Prostate gland (tissue), 2 donors: ENCODE results near the gene VPS45. TPM values are rescaled to one million over a fixed set of nuclear protein-coding genes. Genes with fewer than 3 reads are reported as not detected.
"Not testable (repeated sequence)": the region's sequence is repeated elsewhere in the genome, so short reads cannot be mapped to it uniquely, and the experiment has no call there.

Experiments used
- DNase-seq: peaks from one replicate; pipeline ENCODE4 v3.0.0-alpha.2; 2019; ENCODE audit warnings: low spot score
- H3K27ac ChIP-seq, 2 donors: fragments of 200-600 bp; sonication (generic); 2 replicates each; pipeline ENCODE4 v1.5.1; 2017 to 2019
- H3K27me3 ChIP-seq: fragments of 200-600 bp; sonication (generic); replicated peaks from 2 replicates; pipeline ENCODE4 v1.5.1; 2019; ENCODE audit not compliant: insufficient read depth
- H3K36me3 ChIP-seq, 2 donors: fragments of 200-600 bp; sonication (generic); 1 replicate in 1 of 2; 2 replicates in 1 of 2; pipeline versions ENCODE4 v1.5.1 to v1.8.1; 2017 to 2019
- H3K4me1 ChIP-seq: fragments of 200-600 bp; sonication (generic); replicated peaks from 2 replicates; pipeline ENCODE4 v1.5.1; 2019
- H3K4me3 ChIP-seq, 2 donors: fragments of 200-600 bp; sonication (generic); 2 replicates each; pipeline ENCODE4 v1.5.1; 2017 to 2019
- H3K9me3 ChIP-seq: fragments of 200-600 bp; sonication (generic); 2 replicates; pipeline ENCODE4 v1.5.1; 2017
- CTCF ChIP-seq, 4 experiments: fragments of 200-600 bp in 2 of 4; fragments of 450-650 bp in 2 of 4; sonication (generic) in 2 of 4; IDR thresholded peaks; 1 replicate in 3 of 4; 2 replicates in 1 of 4; pipeline ENCODE4 v1.5.1; 2016 to 2019; ENCODE audit warnings: antibody characterized with exemption in 4 of 4, mild to moderate bottlenecking in 2 of 4, moderate library complexity in 2 of 4
- POLR2A ChIP-seq: fragments of 450-650 bp; IDR thresholded peaks from one replicate; pipeline ENCODE4 v1.6.1; 2016; ENCODE audit warnings: antibody characterized with exemption, mild to moderate bottlenecking
- POLR2AphosphoS5 ChIP-seq: sonication (generic); formaldehyde crosslinking; IDR thresholded peaks from one replicate; pipeline ENCODE4 v1.6.1; 2017; ENCODE audit warnings: antibody characterized with exemption
- WGBS: methylation state at CpG from one replicate; pipeline ENCODE4 v1.1.5; 2018; 5-methylcytosine and 5-hydroxymethylcytosine counted together
- intact Hi-C: fragments of 100-400 bp; cut with DNase I; formaldehyde crosslinking; loops from one replicate; pipeline ENCODE4 v1.14.2; 2022
- total RNA-seq, 2 donors: library from RNA; depleted of rRNA; stranded (reverse); fragments of >200 nt; gene quantifications; one replicate each; pipeline ENCODE4 v1.1.0, GENCODE V29; 2016

Gene VPS45
- total RNA-seq, 2 donors from 2014 or later, result 29.6 to 33.3 TPM

GRCh38 chr1:150127868-150128267 is 60.3 kb downstream of the VPS45 start:
- H3K27ac ChIP-seq, result no peak overlapping the region
- 96% methylated on average over 7 of the region's 7 CpGs for whole genome bisulfite sequencing
- no peaks in the 10 kb centered on the region for H3K9me3 ChIP-seq
- intact Hi-C loops, result no loop called here
- H3K36me3 ChIP-seq, result no peaks in the 10 kb centered on the region
- no peaks in the 10 kb centered on the region for H3K4me1 ChIP-seq
- no peaks in the 10 kb centered on the region for H3K27me3 ChIP-seq
- TF ChIP-seq CTCF (IDR thresholded peaks at IDR 0.05) (no peak), POLR2AphosphoS5 (no peak), POLR2A (no peak)
- DNase-seq, result no peak
- H3K4me3 ChIP-seq, result no peak overlapping the region

GRCh38 chr1:150132372-150132771 is 64.8 kb downstream of the VPS45 start:
- H3K36me3 ChIP-seq, result no peaks in the 10 kb centered on the region
- no peaks in the 10 kb centered on the region for H3K27me3 ChIP-seq
- TF ChIP-seq POLR2A (no peak), CTCF (IDR thresholded peaks at IDR 0.05) (no peak), POLR2AphosphoS5 (no peak)
- DNase-seq, result no peak
- no peaks in the 10 kb centered on the region for H3K9me3 ChIP-seq
- no peaks in the 10 kb centered on the region for H3K4me1 ChIP-seq
- no peak overlapping the region for H3K4me3 ChIP-seq
- 77% methylated on average over 1 of the region's 1 CpG for WGBS
- H3K27ac ChIP-seq, result no peak overlapping the region
- intact Hi-C loops, result no loop called here

- no peaks in the 10 kb centered on the region for H3K4me1 ChIP-seq
- intact Hi-C loops, result no loop called here
- no peaks in the 10 kb centered on the region for H3K27me3 ChIP-seq
- H3K9me3 ChIP-seq, result no peaks in the 10 kb centered on the region
- no peaks in the 10 kb centered on the region for H3K36me3 ChIP-seq
- no peak for DNase-seq
- no peak for TF ChIP-seq CTCF (IDR thresholded peaks at IDR 0.05)
- TF ChIP-seq POLR2AphosphoS5, result no peak
- TF ChIP-seq POLR2A, result no peak
- no peak overlapping the region for H3K27ac ChIP-seq
- H3K4me3 ChIP-seq, result no peak overlapping the region
- 91% methylated on average over 1 of the region's 1 CpG for WGBS
These were observed 67.0 kb downstream of the VPS45 start for GRCh38 chr1:150134537-150134936.

- DNase-seq, intact Hi-C loops, H3K4me1 ChIP-seq, H3K9me3 ChIP-seq, H3K27ac ChIP-seq, H3K4me3 ChIP-seq, H3K36me3 ChIP-seq, H3K27me3 ChIP-seq: not testable (repeated sequence)
- WGBS, result 92% methylated on average over 6 of the region's 6 CpGs
These were observed 67.8 kb downstream of the VPS45 start for GRCh38 chr1:150135400-150135799.

- no peaks in the 10 kb centered on the region for H3K36me3 ChIP-seq
- no peak overlapping the region for H3K27ac ChIP-seq
- H3K27me3 ChIP-seq, result no peaks in the 10 kb centered on the region
- no peak for TF ChIP-seq CTCF (IDR thresholded peaks at IDR 0.05)
- TF ChIP-seq POLR2AphosphoS5, result no peak
- no peak for TF ChIP-seq POLR2A
- no peak overlapping the region for H3K4me3 ChIP-seq
- H3K4me1 ChIP-seq, result no peaks in the 10 kb centered on the region
- no peaks in the 10 kb centered on the region for H3K9me3 ChIP-seq
- WGBS, result 87% methylated on average over 5 of the region's 5 CpGs
- DNase-seq, result no peak
- intact Hi-C loops, result no loop called here
These were observed 70.5 kb downstream of the VPS45 start for GRCh38 chr1:150138044-150138443.
